Superior temporal gyrus (tissue), 1 donor: ENCODE measurements around the gene NME3.
"Not testable (repeated sequence)": the region's sequence is repeated elsewhere in the genome, so short reads cannot be mapped to it uniquely, and the experiment has no call there.

ENCODE experiments used
- DNase-seq: peaks from one replicate; pipeline ENCODE4 v3.0.0-alpha.2; 2016; ENCODE audit errors: extremely low spot score

NME3 gene

DNA sequence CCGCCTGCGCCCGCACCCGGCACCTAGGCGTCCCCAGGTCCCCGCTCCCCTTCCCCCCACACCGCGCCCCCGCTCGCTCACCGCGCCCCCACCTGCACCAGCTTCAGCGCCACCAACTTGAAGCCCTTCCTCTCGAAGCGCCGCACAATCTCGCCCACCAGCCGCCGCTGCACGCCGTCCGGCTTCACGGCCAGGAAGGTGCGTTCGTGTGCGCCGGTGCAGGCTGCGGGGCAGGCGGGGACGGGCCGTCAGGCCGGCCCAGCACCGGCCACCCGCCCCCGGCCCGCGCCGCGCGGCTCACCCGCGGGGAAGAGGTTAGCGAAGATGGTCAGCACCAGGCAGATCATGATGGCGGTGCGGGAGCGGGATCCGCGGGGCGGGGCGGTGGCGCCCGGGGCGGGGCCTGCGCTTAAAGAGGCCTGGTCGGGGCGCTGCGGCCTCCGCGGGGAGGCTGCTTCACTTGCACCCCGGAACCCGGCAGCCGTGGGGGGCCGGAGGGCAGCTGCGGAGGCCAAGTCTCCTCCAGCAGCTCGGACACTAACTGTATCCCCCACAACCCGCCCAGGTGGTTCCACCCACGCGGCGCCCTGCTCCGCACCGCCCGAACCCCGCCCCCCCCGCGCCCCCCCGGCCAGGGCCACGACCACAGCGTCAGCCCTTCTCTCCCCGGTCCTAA is at the start of gene NME3:
NME3 (minus strand) TSS at position 356 of the 676 bp plus-strand sequence; CDS start at position 347, 9 bp downstream.
- peak; percentile 73 for DNase-seq

GRCh38 chr16:1820946-1821290 is 49.6 kb upstream of the NME3 start:
- no peak for DNase-seq

GRCh38 chr16:1820096-1820945 is 49.0 kb upstream of the NME3 start:
- DNase-seq = no peak

- no peak for DNase-seq
Observed at GRCh38 chr16:1819611-1820010, 48.3 kb upstream of the NME3 start.

GRCh38 chr16:1818873-1819525 is 47.7 kb upstream of the NME3 start:
- no peak for DNase-seq

DNA sequence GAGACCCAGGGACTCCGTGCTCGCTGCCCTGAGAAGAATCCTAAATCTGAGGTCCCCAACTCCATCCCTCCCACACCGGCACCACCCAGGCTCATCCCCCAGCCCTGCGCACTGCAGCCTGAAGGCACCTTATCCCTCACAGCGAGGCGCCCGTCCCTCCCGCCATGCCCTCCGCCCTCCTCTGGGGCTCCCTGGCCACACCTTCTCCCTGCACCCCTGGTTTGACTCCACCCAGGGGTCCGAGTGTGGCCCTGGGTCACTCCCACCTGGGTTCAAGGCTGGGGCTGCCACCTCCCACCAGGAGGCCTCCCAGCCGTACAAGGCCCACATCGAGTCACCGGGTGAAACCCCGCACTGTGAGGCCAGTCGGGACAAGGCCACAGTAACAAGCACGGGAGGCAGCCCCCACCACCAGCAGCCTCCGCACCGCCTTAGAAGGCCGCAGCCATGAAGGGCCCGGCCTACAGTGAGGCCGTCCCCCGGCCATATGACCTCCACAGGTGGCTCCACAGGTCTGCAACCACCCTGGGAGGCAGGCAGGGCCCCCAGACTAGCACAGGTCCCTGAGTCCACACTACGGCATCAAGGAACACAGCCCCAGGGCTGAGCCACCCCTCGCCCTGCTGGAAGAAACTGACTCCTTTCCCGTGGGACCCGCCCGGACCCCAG is 47.0 kb upstream of the NME3 start:
- DNase-seq = no peak

DNA sequence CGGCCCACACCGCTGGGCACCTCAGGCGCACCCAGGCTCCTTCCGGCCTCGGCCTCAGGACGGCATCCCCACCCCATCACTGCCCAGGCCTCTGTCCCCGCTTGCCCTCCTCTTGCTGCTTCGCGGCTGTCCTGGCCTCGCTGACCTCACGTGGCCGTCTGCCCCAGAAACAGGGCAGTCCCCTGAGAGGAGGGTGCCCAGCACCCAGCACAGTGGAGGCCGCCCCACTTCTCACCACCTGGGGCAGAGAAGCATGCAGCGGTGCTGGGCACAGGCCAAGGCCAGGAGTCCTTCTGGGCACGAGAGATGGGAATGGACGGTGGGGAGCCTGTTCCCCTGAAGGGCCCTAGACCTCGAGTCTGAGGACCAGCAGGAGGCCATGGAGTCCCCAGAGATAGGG is 46.4 kb upstream of the NME3 start:
- no peak for DNase-seq

DNA sequence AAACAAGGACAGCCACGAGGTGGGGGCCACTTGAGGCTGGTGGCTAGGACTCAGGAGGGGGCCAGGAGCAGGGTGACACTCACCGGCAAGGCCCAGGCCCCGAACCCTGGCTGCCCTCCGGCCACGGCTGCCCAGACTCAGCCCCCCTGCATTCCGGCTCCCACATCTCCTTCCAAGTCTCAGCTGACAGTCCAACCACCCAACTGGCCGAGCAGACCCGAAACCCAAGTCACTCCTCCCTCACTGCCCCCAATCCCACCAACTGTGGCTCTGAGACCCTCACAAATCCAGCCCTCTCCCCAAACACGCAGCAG is 45.9 kb upstream of the NME3 start:
- no peak for DNase-seq

DNA sequence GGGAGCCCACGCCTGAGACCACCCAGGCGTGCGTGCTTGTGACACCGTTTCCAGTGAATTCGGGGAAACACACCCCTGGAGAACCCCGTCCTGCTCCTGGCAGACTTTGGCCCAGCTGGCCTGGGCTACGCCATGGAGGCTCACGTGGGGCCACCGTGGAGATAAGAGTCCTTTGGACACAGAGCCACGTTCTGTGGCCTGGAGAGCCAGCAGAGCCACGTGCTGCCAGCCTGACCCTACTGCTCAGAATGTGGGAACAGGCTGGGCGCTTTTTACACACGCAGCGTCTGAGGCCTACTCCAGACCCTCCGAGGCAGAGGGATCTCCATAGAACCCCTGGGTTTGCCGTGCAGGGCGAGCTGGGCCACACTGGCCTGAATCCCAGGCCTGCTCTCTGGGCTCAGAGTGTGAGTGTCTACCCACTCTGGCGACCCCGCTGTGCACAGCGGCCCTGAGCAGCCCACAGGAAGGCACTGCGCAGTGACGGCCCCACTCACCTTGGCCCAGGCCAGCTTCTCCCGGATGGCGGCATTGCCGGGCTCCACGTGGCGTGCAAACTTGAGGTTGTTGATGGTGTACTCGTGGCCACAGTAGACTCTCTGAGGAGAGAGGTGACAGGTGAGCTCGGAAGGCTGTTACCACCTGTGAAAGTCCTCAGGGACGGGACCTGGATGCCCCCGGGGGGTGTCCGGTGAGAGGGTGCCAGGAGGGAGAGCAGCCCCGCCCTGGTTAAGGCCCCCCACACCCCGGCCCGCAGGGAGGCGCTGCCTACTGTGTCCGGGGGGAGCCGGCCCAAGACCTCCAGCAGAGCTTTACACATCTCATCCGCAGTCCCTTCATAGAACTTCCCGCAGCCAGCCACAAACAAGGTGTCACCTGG is 45.3 kb upstream of the NME3 start:
- DNase-seq = no peak

- no peak for DNase-seq
Observed at GRCh38 chr16:1815461-1815860, 44.1 kb upstream of the NME3 start.

DNA sequence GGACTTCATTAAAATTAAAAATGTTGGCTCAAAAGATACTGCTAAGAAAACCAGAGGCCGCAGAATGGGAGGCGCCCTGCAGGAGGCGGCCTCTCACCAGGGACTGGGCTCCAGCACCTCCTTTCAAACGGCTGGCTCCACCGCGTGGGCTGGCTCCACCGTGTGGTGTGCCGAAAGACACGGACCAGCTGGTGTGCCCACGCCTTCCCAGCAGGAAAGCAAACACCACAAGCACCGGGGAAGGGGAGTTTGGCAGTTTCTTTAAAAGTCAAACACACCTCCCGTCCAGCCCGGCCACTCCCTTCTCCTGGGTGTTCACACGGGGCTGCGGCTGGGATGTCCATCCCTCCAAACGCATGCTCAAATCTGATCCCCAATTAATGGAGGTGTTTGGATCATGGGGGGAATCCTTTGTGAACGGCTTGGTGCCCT is 41.4 kb upstream of the NME3 start:
- DNase-seq = peak; percentile 38

- no peak for DNase-seq
Observed at GRCh38 chr16:1810536-1810935, 39.2 kb upstream of the NME3 start.

- DNase-seq = no peak
Observed at GRCh38 chr16:1810106-1810505, 38.8 kb upstream of the NME3 start.

DNA sequence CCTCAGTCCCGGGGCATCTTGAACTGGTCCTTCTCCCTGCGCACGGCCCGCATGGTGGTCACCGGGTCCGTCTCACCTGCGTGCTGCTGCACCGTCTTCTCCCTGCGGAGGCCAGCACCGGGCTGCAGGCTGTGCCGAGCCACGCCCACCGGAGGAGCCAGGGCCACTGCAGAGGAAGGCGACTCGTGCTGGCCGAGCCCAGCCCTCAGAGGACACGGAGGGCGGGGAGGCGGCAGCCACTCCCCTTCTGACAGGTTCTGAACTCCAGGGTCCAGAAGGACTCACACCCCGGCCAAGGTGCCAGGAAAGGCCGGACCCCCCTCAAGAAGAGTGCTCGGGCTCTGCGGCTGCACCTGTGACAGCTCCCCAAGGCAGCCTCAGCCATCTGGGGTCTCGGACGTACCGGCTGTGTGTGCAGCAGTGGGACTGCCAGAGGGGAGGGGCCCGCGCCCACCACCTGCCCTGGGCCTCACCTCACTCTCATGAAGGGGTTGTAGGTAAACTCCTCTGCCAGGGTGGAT is 38.0 kb upstream of the NME3 start:
- DNase-seq = no peak

DNA sequence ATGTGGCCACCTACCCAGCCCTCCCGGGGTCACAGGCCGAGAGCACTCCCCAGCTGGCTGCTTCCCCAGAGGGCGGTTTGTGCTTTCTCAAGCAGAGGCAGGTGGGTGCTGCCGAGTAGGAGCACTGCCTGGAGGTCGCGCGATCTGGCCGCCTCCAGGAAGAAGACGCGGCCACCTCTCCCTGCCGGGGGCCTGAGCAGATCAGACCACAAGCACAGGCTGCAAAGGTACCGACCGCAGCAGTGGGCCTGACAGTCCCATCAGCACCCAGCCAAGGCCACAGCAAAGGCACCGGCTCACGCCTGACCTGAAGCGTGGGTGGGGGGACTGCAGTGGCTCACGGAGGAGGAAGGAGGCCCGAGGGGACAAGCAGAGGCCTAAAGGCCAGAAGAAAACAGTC is 37.3 kb upstream of the NME3 start:
- no peak for DNase-seq

- no peak for DNase-seq
Observed at GRCh38 chr16:1807626-1808025, 36.3 kb upstream of the NME3 start.

GRCh38 chr16:1800701-1801100 is 29.4 kb upstream of the NME3 start:
- DNase-seq = no peak

DNA sequence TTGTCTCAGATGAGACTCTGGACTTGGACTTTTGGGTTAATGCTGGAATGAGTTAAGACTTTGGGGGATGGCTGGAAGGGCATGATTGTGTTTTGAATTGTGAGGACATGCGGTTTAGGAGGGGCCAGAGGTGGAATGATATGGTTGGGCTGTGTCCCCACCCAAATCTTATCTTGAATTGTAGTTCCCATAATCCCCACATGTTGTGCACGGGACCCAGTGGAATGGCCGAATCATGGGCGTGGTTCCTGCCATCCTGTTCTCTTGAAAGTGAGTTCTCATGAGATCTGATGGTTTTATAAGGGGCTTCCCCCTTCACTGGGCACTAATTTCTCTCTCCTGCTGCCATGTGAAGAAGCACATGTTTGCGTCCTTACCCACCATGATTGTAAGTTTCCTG is 27.9 kb upstream of the NME3 start:
- DNase-seq = not testable (repeated sequence)

DNA sequence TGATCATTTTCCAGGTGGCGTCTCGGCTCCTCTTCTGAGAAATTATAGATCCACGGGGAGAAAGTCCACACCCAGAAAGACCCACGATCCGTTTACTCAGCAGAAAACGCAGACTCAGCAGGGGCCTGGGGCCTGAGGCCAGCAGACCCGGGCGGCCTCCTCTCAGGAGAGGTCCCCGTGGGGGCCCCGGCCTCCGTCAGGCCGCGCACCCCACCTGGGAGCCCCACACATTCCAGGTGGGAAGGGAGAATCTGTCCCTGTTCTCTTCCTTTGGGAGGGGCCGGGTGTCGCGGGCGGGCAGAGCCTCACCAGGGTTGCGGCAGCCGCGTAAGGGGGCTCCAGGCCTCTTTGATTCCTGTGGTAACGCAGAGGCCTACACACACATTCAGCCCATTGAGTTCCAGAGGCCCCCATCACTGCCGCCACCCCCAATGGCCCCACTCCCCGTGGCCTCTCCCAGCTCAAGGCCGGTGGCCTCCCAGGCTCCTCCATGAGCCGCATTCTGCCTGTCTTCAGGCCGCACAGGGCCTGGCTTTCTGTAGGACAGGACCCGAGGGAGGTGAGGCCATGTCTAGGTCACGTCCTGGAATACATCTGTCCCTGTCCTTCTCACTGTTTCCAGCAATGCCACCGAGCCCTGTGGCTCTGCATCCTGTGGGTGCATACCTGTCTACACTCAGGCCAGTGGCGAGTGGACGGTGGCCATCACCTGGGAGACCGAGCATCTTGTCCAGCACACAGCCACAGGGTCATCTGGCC is 23.7 kb upstream of the NME3 start:
- no peak for DNase-seq

DNA sequence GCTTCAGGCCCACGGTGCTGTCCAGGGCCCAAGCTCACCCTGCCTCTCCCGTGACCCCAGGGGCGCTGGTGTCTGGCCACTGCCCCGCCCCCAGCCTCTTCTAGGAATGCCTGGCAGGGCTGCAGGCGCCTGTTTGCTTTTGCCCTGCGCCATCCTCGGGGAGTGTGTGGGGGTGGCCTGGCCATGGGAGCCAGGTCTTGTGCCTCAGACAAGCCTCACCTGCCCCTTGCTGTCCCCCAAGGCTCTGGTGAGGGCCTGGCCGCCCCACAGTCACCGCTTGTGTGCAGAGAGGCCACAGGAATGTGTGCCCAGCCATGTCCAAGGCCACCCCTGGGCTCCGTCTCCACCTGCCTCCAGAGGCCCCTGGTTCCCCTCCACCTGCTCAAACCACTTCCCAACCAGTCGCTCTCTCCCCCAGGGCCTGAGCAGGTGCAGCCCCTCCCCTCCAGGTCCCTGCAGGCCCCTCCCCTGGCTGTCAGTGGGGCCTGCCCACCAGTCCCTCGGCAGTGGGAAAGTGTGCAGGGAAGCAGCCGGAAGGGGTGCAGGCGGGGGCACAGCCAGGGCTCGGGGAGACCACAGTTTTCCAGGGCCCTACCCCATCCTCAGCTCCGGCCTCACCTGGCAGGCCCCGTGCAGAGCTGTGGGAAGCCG is 23.0 kb upstream of the NME3 start:
- DNase-seq = no peak
